SJSA1 (cell line): Measurements from ENCODE around the gene COX4I1. TPM values are rescaled to one million over a fixed set of nuclear protein-coding genes. Genes with fewer than 3 reads are reported as not detected.

Experiments used
- DNase-seq, 2 experiments: peaks; one replicate each; pipeline ENCODE4 v3.0.0-alpha.2; 2015 to 2020; ENCODE audit warnings: low spot score in 2 of 2, low read depth in 1 of 2
- H3K27ac ChIP-seq: fragments of 250-450 bp; sonication (Bioruptor Pico); 2 replicates; pipeline ENCODE4 v1.5.1; 2020; ENCODE audit warnings: mild to moderate bottlenecking, moderate library complexity
- H3K27me3 ChIP-seq: fragments of 250-450 bp; sonication (Bioruptor Pico); replicated peaks from 2 replicates; pipeline ENCODE4 v1.5.1; 2020; ENCODE audit warnings: mild to moderate bottlenecking, moderate library complexity
- H3K36me3 ChIP-seq: fragments of 250-450 bp; sonication (Bioruptor Pico); 2 replicates; pipeline ENCODE4 v1.5.1; 2020; ENCODE audit warnings: mild to moderate bottlenecking
- H3K4me1 ChIP-seq: fragments of 250-450 bp; sonication (Bioruptor Pico); replicated peaks from 2 replicates; pipeline ENCODE4 v1.6.1; 2021; ENCODE audit warnings: mild to moderate bottlenecking
- H3K4me3 ChIP-seq: fragments of 250-450 bp; sonication (Bioruptor Pico); 2 replicates; pipeline ENCODE4 v1.5.1; 2020; ENCODE audit warnings: mild to moderate bottlenecking
- H3K9me3 ChIP-seq: fragments of 250-450 bp; sonication (Bioruptor Pico); replicated peaks from 2 replicates; pipeline ENCODE4 v1.5.1; 2020; ENCODE audit warnings: mild to moderate bottlenecking
- total RNA-seq: library from RNA; depleted of rRNA; stranded (reverse); fragments of >200 nt; shearing (Covaris generic); gene quantifications from 2 replicates; pipeline ENCODE4 v1.2.3, GENCODE V29; 2014

Gene COX4I1
- total RNA-seq, 1 experiment from 2014 or later, result 631 TPM

- Histone ChIP-seq H3K4me3 (no peak overlapping the region), H3K4me1 (no peaks in the 10 kb centered on the region), H3K27me3 (peaks cover 35% of the 10 kb centered on the region), H3K9me3 (no peaks in the 10 kb centered on the region), H3K36me3 (no peaks in the 10 kb centered on the region), H3K27ac (no peak overlapping the region)
- no peak for DNase-seq
Observed at GRCh38 chr16:85838876-85839585, 39.5 kb downstream of the COX4I1 start.

- Histone ChIP-seq H3K27me3 (peaks cover 37% of the 10 kb centered on the region), H3K27ac (no peak overlapping the region), H3K4me1 (no peaks in the 10 kb centered on the region), H3K4me3 (no peak overlapping the region), H3K9me3 (no peaks in the 10 kb centered on the region), H3K36me3 (no peaks in the 10 kb centered on the region)
- no peak for DNase-seq
Observed at GRCh38 chr16:85839681-85840240, 40.3 kb downstream of the COX4I1 start.

- H3K4me3 ChIP-seq, result no peak overlapping the region
- no peaks in the 10 kb centered on the region for H3K36me3 ChIP-seq
- no peak overlapping the region for H3K27ac ChIP-seq
- H3K4me1 ChIP-seq, result no peaks in the 10 kb centered on the region
- no peak for DNase-seq
- peaks cover 37% of the 10 kb centered on the region for H3K27me3 ChIP-seq
- H3K9me3 ChIP-seq, result no peaks in the 10 kb centered on the region
Observed at GRCh38 chr16:85840395-85840794, 40.9 kb downstream of the COX4I1 start.

- Histone ChIP-seq H3K36me3 (no peaks in the 10 kb centered on the region), H3K9me3 (no peaks in the 10 kb centered on the region), H3K27ac (no peak overlapping the region), H3K4me1 (no peaks in the 10 kb centered on the region), H3K4me3 (no peak overlapping the region), H3K27me3 (peaks cover 35% of the 10 kb centered on the region)
- no peak for DNase-seq
Observed at GRCh38 chr16:85840801-85841200, 41.3 kb downstream of the COX4I1 start.

GRCh38 chr16:85842435-85842834, 42.9 kb downstream of the COX4I1 start:
- Histone ChIP-seq H3K27ac (no peak overlapping the region), H3K36me3 (no peaks in the 10 kb centered on the region), H3K4me3 (no peak overlapping the region), H3K4me1 (no peaks in the 10 kb centered on the region), H3K9me3 (no peaks in the 10 kb centered on the region), H3K27me3 (peaks cover 19% of the 10 kb centered on the region)
- no peak for DNase-seq

GRCh38 chr16:85842848-85843247, 43.4 kb downstream of the COX4I1 start:
- no peak overlapping the region for H3K27ac ChIP-seq
- DNase-seq, result no peak
- H3K4me3 ChIP-seq, result no peak overlapping the region
- H3K4me1 ChIP-seq, result no peaks in the 10 kb centered on the region
- peaks cover 16% of the 10 kb centered on the region for H3K27me3 ChIP-seq
- H3K36me3 ChIP-seq, result no peaks in the 10 kb centered on the region
- H3K9me3 ChIP-seq, result no peaks in the 10 kb centered on the region

GRCh38 chr16:85843471-85844168, 44.1 kb downstream of the COX4I1 start:
- Histone ChIP-seq H3K27me3 (peaks cover 9% of the 10 kb centered on the region), H3K4me1 (no peaks in the 10 kb centered on the region), H3K9me3 (no peaks in the 10 kb centered on the region), H3K4me3 (no peak overlapping the region), H3K36me3 (no peaks in the 10 kb centered on the region), H3K27ac (no peak overlapping the region)
- DNase-seq, result no peak

- Histone ChIP-seq H3K36me3 (no peaks in the 10 kb centered on the region), H3K4me3 (no peak overlapping the region), H3K27ac (no peak overlapping the region), H3K9me3 (no peaks in the 10 kb centered on the region), H3K27me3 (peaks cover 9% of the 10 kb centered on the region), H3K4me1 (no peaks in the 10 kb centered on the region)
- DNase-seq, result no peak
Observed at GRCh38 chr16:85844169-85844481, 44.6 kb downstream of the COX4I1 start.

- H3K36me3 ChIP-seq, result no peaks in the 10 kb centered on the region
- H3K4me1 ChIP-seq, result no peaks in the 10 kb centered on the region
- no peaks in the 10 kb centered on the region for H3K9me3 ChIP-seq
- H3K4me3 ChIP-seq, result no peak overlapping the region
- no peak overlapping the region for H3K27ac ChIP-seq
- peaks cover 9% of the 10 kb centered on the region for H3K27me3 ChIP-seq
- DNase-seq, result no peak
Observed at GRCh38 chr16:85844786-85845185, 45.3 kb downstream of the COX4I1 start.

- DNase-seq, result no peak
- H3K27me3 ChIP-seq, result peaks cover 9% of the 10 kb centered on the region
Observed at GRCh38 chr16:85845266-85845665, 45.8 kb downstream of the COX4I1 start.

GRCh38 chr16:85846461-85846860, 47.0 kb downstream of the COX4I1 start:
- no peaks in the 10 kb centered on the region for H3K9me3 ChIP-seq
- no peak for DNase-seq
- no peak overlapping the region for H3K4me3 ChIP-seq
- no peaks in the 10 kb centered on the region for H3K4me1 ChIP-seq
- H3K36me3 ChIP-seq, result no peaks in the 10 kb centered on the region
- no peak overlapping the region for H3K27ac ChIP-seq
- peaks cover 9% of the 10 kb centered on the region for H3K27me3 ChIP-seq

More at GRCh38 chr16:85845266-85845665, 45.8 kb downstream of the COX4I1 start:
- H3K4me1 ChIP-seq, result no peaks in the 10 kb centered on the region
- H3K9me3 ChIP-seq, result no peaks in the 10 kb centered on the region
- H3K4me3 ChIP-seq, result no peak overlapping the region
- H3K27ac ChIP-seq, result no peak overlapping the region
- H3K36me3 ChIP-seq, result no peaks in the 10 kb centered on the region

GRCh38 chr16:85847036-85847435, 47.5 kb downstream of the COX4I1 start:
- Histone ChIP-seq H3K27me3 (peaks cover 9% of the 10 kb centered on the region), H3K4me1 (no peaks in the 10 kb centered on the region), H3K4me3 (no peak overlapping the region), H3K27ac (no peak overlapping the region), H3K36me3 (no peaks in the 10 kb centered on the region), H3K9me3 (no peaks in the 10 kb centered on the region)
- DNase-seq, result no peak

- no peak overlapping the region for H3K27ac ChIP-seq
- no peaks in the 10 kb centered on the region for H3K4me1 ChIP-seq
- H3K4me3 ChIP-seq, result no peak overlapping the region
- no peak for DNase-seq
- peaks cover 8% of the 10 kb centered on the region; the same call in 1 of the 2 replicates for H3K27me3 ChIP-seq
- H3K36me3 ChIP-seq, result no peaks in the 10 kb centered on the region
- no peaks in the 10 kb centered on the region for H3K9me3 ChIP-seq
Observed at GRCh38 chr16:85847681-85848601, 48.4 kb downstream of the COX4I1 start.
